Keratinocyte (primary cell): ENCODE measurements around the gene PYROXD2. TPM values are rescaled to one million over a fixed set of nuclear protein-coding genes. Genes with fewer than 3 reads are reported as not detected.

Experiments used
- DNase-seq: peaks from one replicate; pipeline ENCODE4 v3.0.0-alpha.2; 2011; ENCODE audit warnings: low read depth, missing footprints, low spot score
- FAIRE-seq: peaks from 2 replicates; lab custom pipeline; 2011; peaks lifted over from hg19 to GRCh38; lab: Jason Lieb, UNC
- H2AFZ ChIP-seq: 2 replicates; pipeline ENCODE4 v1.6.0; 2012; ENCODE audit warnings: low read length, control low read depth, inconsistent platforms; ENCODE audit not compliant: control insufficient read depth
- H3K27ac ChIP-seq: 2 replicates; pipeline ENCODE4 v1.5.1; 2011; ENCODE audit warnings: low read length; ENCODE audit not compliant: control insufficient read depth, insufficient read depth
- H3K27me3 ChIP-seq: 3 replicates; pipeline ENCODE4 v1.6.0; 2011; ENCODE audit warnings: low read length; ENCODE audit not compliant: control insufficient read depth, insufficient read depth; ENCODE audit errors: extremely low read depth
- H3K36me3 ChIP-seq, 2 experiments: 2 replicates in 1 of 2; 3 replicates in 1 of 2; pipeline ENCODE4 v1.5.1; 2011; ENCODE audit warnings: low read length in 2 of 2, mild to moderate bottlenecking in 1 of 2; ENCODE audit not compliant: control insufficient read depth in 2 of 2, insufficient read depth in 2 of 2; ENCODE audit errors: extremely low read depth in 1 of 2
- H3K4me1 ChIP-seq: 3 replicates; pipeline ENCODE4 v1.5.1; 2011; ENCODE audit warnings: low read length; ENCODE audit not compliant: control insufficient read depth, insufficient read depth; ENCODE audit errors: extremely low read depth
- H3K4me2 ChIP-seq: 3 replicates; pipeline ENCODE4 v1.6.0; 2011; ENCODE audit warnings: low read depth, low read length; ENCODE audit not compliant: control insufficient read depth, insufficient read depth; ENCODE audit errors: extremely low read depth
- H3K4me3 ChIP-seq, 3 experiments: fragments of 200-600 bp in 1 of 3; sonication (generic) in 1 of 3; 2 replicates in 2 of 3; 3 replicates in 1 of 3; pipeline ENCODE4 v1.5.1; 2011 to 2016; ENCODE audit warnings: low read length in 3 of 3, mild to moderate bottlenecking in 3 of 3, control low read depth in 2 of 3, inconsistent platforms in 1 of 3, low read depth in 1 of 3, mixed read lengths in 1 of 3, mixed run types in 1 of 3, moderate library complexity in 1 of 3; ENCODE audit not compliant: control insufficient read depth in 2 of 3, insufficient read depth in 2 of 3; ENCODE audit errors: extremely low read depth in 1 of 3
- H3K79me2 ChIP-seq: 2 replicates; pipeline ENCODE4 v1.6.0; 2012; ENCODE audit warnings: low read length; ENCODE audit not compliant: control insufficient read depth, insufficient read depth
- H3K9ac ChIP-seq: 3 replicates; pipeline ENCODE4 v1.6.0; 2011; ENCODE audit warnings: low read length; ENCODE audit not compliant: control insufficient read depth, insufficient read depth; ENCODE audit errors: extremely low read depth
- H3K9me1 ChIP-seq: 3 replicates; pipeline ENCODE4 v1.6.0; 2011; ENCODE audit warnings: low read length; ENCODE audit not compliant: control insufficient read depth, insufficient read depth; ENCODE audit errors: extremely low read depth
- H3K9me3 ChIP-seq: 2 replicates; pipeline ENCODE4 v1.5.1; 2012; ENCODE audit warnings: low read depth, low read length; ENCODE audit not compliant: control insufficient read depth
- H4K20me1 ChIP-seq: 3 replicates; pipeline ENCODE4 v1.6.0; 2011; ENCODE audit warnings: low read length; ENCODE audit not compliant: control insufficient read depth, insufficient read depth; ENCODE audit errors: extremely low read depth
- CTCF ChIP-seq, 3 experiments: IDR thresholded peaks in 1 of 3; conservative IDR thresholded peaks in 1 of 3; optimal IDR thresholded peaks in 1 of 3; 2 replicates in 2 of 3; 3 replicates in 1 of 3; pipeline versions ENCODE3 to v1.5.1; 2011; ENCODE audit warnings: low read length in 3 of 3, mild to moderate bottlenecking in 3 of 3, moderate library complexity in 2 of 3, control low read depth in 1 of 3, inconsistent platforms in 1 of 3; ENCODE audit not compliant: insufficient read depth in 2 of 3; ENCODE audit errors: extremely low read depth in 1 of 3
- EZH2 ChIP-seq: IDR thresholded peaks from one replicate; pipeline ENCODE4 v1.6.1; 2012; ENCODE audit warnings: inconsistent platforms, mild to moderate bottlenecking, low read length, moderate library complexity
- dilution Hi-C: fragments of 300-500 bp; cut with MboI; formaldehyde crosslinking; loops from one replicate; pipeline ENCODE4 v1.7.0; 2020; ENCODE audit warnings: low sequenced_read_pairs; ENCODE audit not compliant: extremely low pct_ligation_motif_present
- polyA plus RNA-seq, 5 experiments: library from polyadenylated mRNA; depleted of rRNA in 3 of 5; stranded (reverse) in 3 of 5; stranded (forward) in 1 of 5; unstranded in 1 of 5; fragments of >200 nt; gene quantifications; 1 replicate in 1 of 5; 2 replicates in 3 of 5; 3 replicates in 1 of 5; pipeline versions ENCODE4 v1.2.1 to v1.2.3, GENCODE V29; 2011 to 2012; ENCODE audit warnings: missing spikeins in 2 of 5, low read depth in 1 of 5, low replicate concordance in 1 of 5

Gene PYROXD2
- polyA plus RNA-seq, 1 donor (not counting 4 experiments of a cell fraction or from before 2014, with no cell fraction given) = 4.4 TPM

- FAIRE-seq = no peak
Measured at GRCh38 chr10:98340261-98340939, 74.6 kb downstream of the PYROXD2 start.

GRCh38 chr10:98339799-98340198 lies 75.2 kb downstream of the PYROXD2 start:
- H3K9ac ChIP-seq = no peak overlapping the region
- H3K4me1 ChIP-seq = peaks cover 3% of the 10 kb centered on the region
- no peak overlapping the region for H3K27ac ChIP-seq
- no peak overlapping the region for H2AFZ ChIP-seq
- H3K9me3 ChIP-seq = no peaks in the 10 kb centered on the region
- no peaks in the 10 kb centered on the region for H4K20me1 ChIP-seq
- H3K4me2 ChIP-seq = no peak overlapping the region
- H3K4me3 ChIP-seq = no peak overlapping the region
- DNase-seq = no peak
- dilution Hi-C loops = no loop called here
- H3K79me2 ChIP-seq = no peaks in the 10 kb centered on the region
- H3K36me3 ChIP-seq = no peaks in the 10 kb centered on the region
- no peaks in the 10 kb centered on the region for H3K9me1 ChIP-seq
- FAIRE-seq = no peak
- no peaks in the 10 kb centered on the region for H3K27me3 ChIP-seq
- no peak for TF ChIP-seq EZH2
- TF ChIP-seq CTCF (optimal IDR thresholded peaks at IDR 0.05 in 1 of 3, IDR thresholded peaks at IDR 0.05 in 1 of 3, conservative IDR thresholded peaks at IDR 0.05 in 1 of 3; ENCODE audit: extremely low read depth in 1 of 3, insufficient read depth in 2 of 3, low read length in 3 of 3) = no peak

More at GRCh38 chr10:98340261-98340939, 74.6 kb downstream of the PYROXD2 start:
- no peaks in the 10 kb centered on the region for H3K36me3 ChIP-seq
- H3K4me2 ChIP-seq = no peak overlapping the region
- no peak overlapping the region for H3K27ac ChIP-seq
- no peak for DNase-seq
- no peaks in the 10 kb centered on the region for H3K27me3 ChIP-seq
- H4K20me1 ChIP-seq = no peaks in the 10 kb centered on the region
- H3K4me3 ChIP-seq = no peak overlapping the region
- TF ChIP-seq EZH2 = no peak
- TF ChIP-seq CTCF (optimal IDR thresholded peaks at IDR 0.05 in 1 of 3, IDR thresholded peaks at IDR 0.05 in 1 of 3, conservative IDR thresholded peaks at IDR 0.05 in 1 of 3; ENCODE audit: extremely low read depth in 1 of 3, insufficient read depth in 2 of 3, low read length in 3 of 3) = no peak
- H2AFZ ChIP-seq = no peak overlapping the region
- peaks cover 3% of the 10 kb centered on the region for H3K4me1 ChIP-seq
- no peaks in the 10 kb centered on the region for H3K9me3 ChIP-seq
- H3K9ac ChIP-seq = no peak overlapping the region
- dilution Hi-C loops = no loop called here
- H3K9me1 ChIP-seq = no peaks in the 10 kb centered on the region
- no peaks in the 10 kb centered on the region for H3K79me2 ChIP-seq
